Uterus (tissue), 2 donors: ENCODE measurements around the gene NRL.

Experiments used
- CTCF ChIP-seq, 4 experiments: fragments of 200-600 bp in 2 of 4; fragments of 450-650 bp in 2 of 4; sonication (generic) in 2 of 4; IDR thresholded peaks; one replicate each; pipeline ENCODE4 v1.5.1; 2016 to 2019; ENCODE audit warnings: antibody characterized with exemption in 4 of 4, mild to moderate bottlenecking in 2 of 4, moderate library complexity in 1 of 4
- POLR2A ChIP-seq, 2 donors: fragments of 450-650 bp; IDR thresholded peaks; one replicate each; pipeline ENCODE4 v1.6.1; 2016; ENCODE audit warnings: antibody characterized with exemption in 2 of 2, mild to moderate bottlenecking in 1 of 2, moderate library complexity in 1 of 2

- TF ChIP-seq POLR2A (IDR thresholded peaks at IDR 0.05) (no peak), CTCF (IDR thresholded peaks at IDR 0.05) (no peak)
Observed at GRCh38 chr14:24068711-24069410, 45.9 kb downstream of the NRL start.
